IMR-90 (cell line): ENCODE measurements around the gene CADM1. TPM values are rescaled to one million over a fixed set of nuclear protein-coding genes. Genes with fewer than 3 reads are reported as not detected.

ENCODE experiments used
- ATAC-seq: fragments of 200-7000 bp; cut with Tn5 transposase; 2 replicates; pipeline ENCODE4 v1.9.1; 2020; ENCODE audit warnings: low read depth, mild to moderate bottlenecking, moderate library complexity
- BruUV-seq: library from RNA; stranded (reverse); fragments of 400-500 nt; replicated peaks from 2 replicates; lab custom pipeline; 2021; lab: Mats Ljungman, UMichigan
- CTCF ChIA-PET: fragments of 300-600 bp; formaldehyde crosslinking; extraction: SDS; loops from one replicate; lab custom pipeline; 2021; ENCODE audit warnings: antibody characterized with exemption; lab: Yijun Ruan, JAX
- POLR2A ChIA-PET: fragments of 300-600 bp; sonication (Branson Sonifier 250); formaldehyde crosslinking; loops from one replicate; lab custom pipeline; 2022; ENCODE audit warnings: antibody characterized with exemption; ENCODE audit not compliant: unreplicated experiment; lab: Charles Lee
- DNase-seq: peaks from one replicate; pipeline ENCODE4 v3.0.0; 2013
- H2AFZ ChIP-seq: replicated peaks from 2 replicates; pipeline ENCODE3; 2013; ENCODE audit warnings: low read length, mild to moderate bottlenecking; ENCODE audit not compliant: poor library complexity
- H2AK5ac ChIP-seq: 2 replicates; pipeline ENCODE4 v1.6.1; 2013; ENCODE audit warnings: low read depth, low read length, inconsistent platforms
- H2AK9ac ChIP-seq: replicated peaks from 2 replicates; pipeline ENCODE3; 2013; ENCODE audit warnings: mild to moderate bottlenecking, low read depth, low read length, moderate library complexity; ENCODE audit not compliant: poor library complexity
- H2BK120ac ChIP-seq: 2 replicates; pipeline ENCODE4 v1.6.1; 2013; ENCODE audit warnings: low read depth, low read length, inconsistent platforms
- H2BK15ac ChIP-seq: 3 replicates; pipeline ENCODE4 v1.6.1; 2013; ENCODE audit warnings: low read depth, low read length, inconsistent platforms
- H2BK20ac ChIP-seq: 2 replicates; pipeline ENCODE4 v1.6.1; 2013; ENCODE audit warnings: low read depth, mild to moderate bottlenecking, inconsistent platforms, low read length, moderate library complexity
- H2BK5ac ChIP-seq: 2 replicates; pipeline ENCODE4 v1.6.1; 2013; ENCODE audit warnings: mild to moderate bottlenecking, low read depth, low read length, inconsistent platforms; ENCODE audit not compliant: poor library complexity, severe bottlenecking
- H3K14ac ChIP-seq: replicated peaks from 2 replicates; pipeline ENCODE4 v1.6.1; 2013; ENCODE audit warnings: low read depth, low read length, inconsistent platforms
- H3K18ac ChIP-seq: 2 replicates; pipeline ENCODE4 v1.6.1; 2013; ENCODE audit warnings: low read depth, low read length, control low read depth
- H3K23ac ChIP-seq: 2 replicates; pipeline ENCODE4 v1.6.1; 2013; ENCODE audit warnings: low read depth, low read length, inconsistent platforms
- H3K27ac ChIP-seq: 2 replicates; pipeline ENCODE4 v1.5.1; 2013; ENCODE audit warnings: mild to moderate bottlenecking, control low read depth, low read length; ENCODE audit not compliant: insufficient read depth
- H3K27me3 ChIP-seq: 2 replicates; pipeline ENCODE4 v1.6.1; 2013; ENCODE audit warnings: low read length; ENCODE audit not compliant: control insufficient read depth, insufficient read depth
- H3K36me3 ChIP-seq: 2 replicates; pipeline ENCODE4 v1.6.1; 2013; ENCODE audit warnings: low read length, mixed read lengths; ENCODE audit not compliant: control insufficient read depth, insufficient read depth
- H3K4ac ChIP-seq: 2 replicates; pipeline ENCODE4 v1.6.1; 2013; ENCODE audit warnings: low read depth, low read length, inconsistent platforms
- H3K4me1 ChIP-seq: 2 replicates; pipeline ENCODE4 v1.6.1; 2013; ENCODE audit warnings: low read length, mixed read lengths; ENCODE audit not compliant: control insufficient read depth, insufficient read depth
- H3K4me2 ChIP-seq: 2 replicates; pipeline ENCODE4 v1.6.1; 2013; ENCODE audit warnings: low read depth, mild to moderate bottlenecking, control low read depth, low read length, moderate library complexity
- H3K4me3 ChIP-seq: 2 replicates; pipeline ENCODE4 v1.5.1; 2013; ENCODE audit warnings: low read depth, mild to moderate bottlenecking, control low read depth, low read length, moderate library complexity; ENCODE audit not compliant: insufficient read depth
- H3K56ac ChIP-seq: 2 replicates; pipeline ENCODE4 v1.6.1; 2013; ENCODE audit warnings: low read length, inconsistent platforms; ENCODE audit not compliant: insufficient read depth; ENCODE audit errors: extremely low read depth
- H3K79me1 ChIP-seq, 2 experiments: 2 replicates each; pipeline ENCODE4 v1.6.1; 2013; ENCODE audit warnings: low read length in 2 of 2, inconsistent platforms in 1 of 2, low read depth in 1 of 2
- H3K9ac ChIP-seq: 2 replicates; pipeline ENCODE4 v1.6.1; 2013; ENCODE audit warnings: low read depth, low read length, control low read depth
- H3K9me1 ChIP-seq: 2 replicates; pipeline ENCODE4 v1.6.1; 2013; ENCODE audit warnings: low read length, inconsistent platforms; ENCODE audit not compliant: insufficient read depth
- H3K9me3 ChIP-seq: 2 replicates; pipeline ENCODE4 v1.6.1; 2013; ENCODE audit warnings: low read length; ENCODE audit not compliant: control insufficient read depth, insufficient read depth
- H4K20me1 ChIP-seq: 2 replicates; pipeline ENCODE4 v1.6.1; 2013; ENCODE audit warnings: low read length, inconsistent platforms; ENCODE audit not compliant: insufficient read depth
- H4K5ac ChIP-seq: 2 replicates; pipeline ENCODE4 v1.6.1; 2013; ENCODE audit warnings: mild to moderate bottlenecking, low read depth, low read length, control low read depth
- H4K8ac ChIP-seq, 2 experiments: 2 replicates each; pipeline ENCODE4 v1.6.1; 2013; ENCODE audit warnings: low read depth in 2 of 2, low read length in 2 of 2, control low read depth in 1 of 2, inconsistent platforms in 1 of 2
- H4K91ac ChIP-seq: 2 replicates; pipeline ENCODE4 v1.6.1; 2013; ENCODE audit warnings: low read depth, low read length, inconsistent platforms; ENCODE audit not compliant: insufficient read depth
- BHLHE40 ChIP-seq: fragments of 150-350 bp; IDR thresholded peaks from 2 replicates; pipeline ENCODE4 v1.6.1; 2016; ENCODE audit warnings: mild to moderate bottlenecking, low read depth, low read length
- CEBPB ChIP-seq: IDR thresholded peaks from 2 replicates; pipeline ENCODE4 v1.6.1; 2012; ENCODE audit warnings: low read depth, low read length, improper control_type of control experiment
- CHD1 ChIP-seq: IDR thresholded peaks from 2 replicates; pipeline ENCODE4 v1.6.1; 2012; ENCODE audit warnings: low read depth, low read length, improper control_type of control experiment
- FOS ChIP-seq: fragments of 150-350 bp; IDR thresholded peaks from 2 replicates; pipeline ENCODE4 v1.6.1; 2016; ENCODE audit warnings: low read depth, low read length
- MAFK ChIP-seq: IDR thresholded peaks from 2 replicates; pipeline ENCODE4 v1.6.1; 2012; ENCODE audit warnings: low read depth, low read length, improper control_type of control experiment
- MAZ ChIP-seq: IDR thresholded peaks from 2 replicates; pipeline ENCODE4 v1.6.1; 2012; ENCODE audit warnings: low read depth, mild to moderate bottlenecking, low read length, improper control_type of control experiment, moderate library complexity, borderline replicate concordance
- MXI1 ChIP-seq: IDR thresholded peaks from 2 replicates; pipeline ENCODE4 v1.6.1; 2012; ENCODE audit warnings: low read depth, mild to moderate bottlenecking, low read length, moderate library complexity, borderline replicate concordance
- NFE2L2 ChIP-seq: fragments of 150-350 bp; IDR thresholded peaks from 2 replicates; pipeline ENCODE4 v1.6.1; 2016; ENCODE audit warnings: low read depth, mild to moderate bottlenecking, low read length
- RAD21 ChIP-seq: IDR thresholded peaks from 2 replicates; pipeline ENCODE4 v1.6.1; 2012; ENCODE audit warnings: low read length, improper control_type of control experiment
- RCOR1 ChIP-seq: IDR thresholded peaks from 2 replicates; pipeline ENCODE4 v1.6.1; 2012; ENCODE audit warnings: mild to moderate bottlenecking, low read length, improper control_type of control experiment; ENCODE audit not compliant: insufficient replicate concordance
- RFX5 ChIP-seq: IDR thresholded peaks from 2 replicates; pipeline ENCODE4 v1.8.0; 2012; ENCODE audit warnings: low read depth, mild to moderate bottlenecking, low read length, moderate library complexity
- SMC3 ChIP-seq: fragments of 150-350 bp; IDR thresholded peaks from 2 replicates; pipeline ENCODE4 v1.6.1; 2016; ENCODE audit warnings: low read depth, mild to moderate bottlenecking, antibody characterized with exemption, low read length, moderate library complexity
- WGBS, 2 experiments: methylation state at CpG; one replicate each; pipeline versions ENCODE4 v1.1.5 to v1.1.7; 2013; ENCODE audit warnings: missing lambda C conversion rate in 2 of 2; ENCODE audit not compliant: insufficient read length in 1 of 2; ENCODE audit errors: extremely low coverage in 2 of 2; 5-methylcytosine and 5-hydroxymethylcytosine counted together
- dilution Hi-C: fragments of 300-500 bp; cut with HindIII; formaldehyde crosslinking; loops from one replicate; pipeline ENCODE4 v1.14.3; 2018; ENCODE audit warnings: low sequenced_read_pairs; ENCODE audit not compliant: unreplicated experiment
- in situ Hi-C: fragments of 300-500 bp; cut with MboI; formaldehyde crosslinking; loops from 3 replicates; pipeline ENCODE4 v1.14.3; 2019; ENCODE audit warnings: low sequenced_read_pairs, inconsistent platforms, mixed read lengths
- intact Hi-C: fragments of 100-400 bp; cut with micrococcal nuclease; formaldehyde crosslinking; loops from 2 replicates; pipeline ENCODE4 v1.10.0; 2022
- polyA plus RNA-seq, 3 experiments: library from polyadenylated mRNA; depleted of rRNA; stranded (reverse); fragments of >200 nt; gene quantifications; 2 replicates each; pipeline ENCODE4 v1.2.3, GENCODE V29; 2012; ENCODE audit warnings: low replicate concordance in 1 of 3
- total RNA-seq: library from RNA; depleted of rRNA; stranded (reverse); fragments of >200 nt; gene quantifications from 2 replicates; pipeline ENCODE4 v1.2.3, GENCODE V29; 2012
- TF ChIP-seq, protein P1 (sequence below): conservative IDR thresholded peaks from 2 replicates; pipeline ENCODE4 v1.5.1; 2012; ENCODE audit warnings: mild to moderate bottlenecking, low read depth, low read length, improper control_type of control experiment

CADM1 gene
- total and polyA plus RNA-seq, 2 of the 4 experiments (the other 2 are of a cell fraction), result 28.8 to 77.1 TPM

DNA sequence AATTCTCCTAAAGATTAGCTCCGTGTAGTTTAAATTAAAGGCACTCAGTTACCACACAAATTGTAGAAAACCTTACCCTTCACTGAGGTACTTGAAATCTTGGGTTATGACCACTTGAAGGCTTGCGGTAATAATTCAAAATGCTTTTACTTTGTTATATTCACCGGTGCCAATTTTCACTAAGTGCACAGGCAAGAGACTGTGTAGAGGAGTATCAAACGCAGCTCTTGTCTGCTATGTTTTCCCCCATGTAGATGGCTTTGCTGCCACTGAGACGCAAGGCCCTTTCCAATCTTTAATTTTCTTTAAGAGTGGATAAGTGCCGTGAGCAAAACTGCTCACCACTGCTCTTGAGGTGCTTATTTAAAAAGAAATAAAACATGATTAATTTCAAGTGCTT is 155.8 kb downstream of the CADM1 start:
- H2AFZ ChIP-seq, result no peak overlapping the region
- H3K9ac ChIP-seq, result no peak overlapping the region
- no CpG with 5 or more reads among the region's 6 CpGs for WGBS, 2 experiments
- no peak overlapping the region for H2AK9ac ChIP-seq
- ChIA-PET CTCF (no interaction called here), POLR2A (no interaction called here)
- H3K27me3 ChIP-seq, result no peaks in the 10 kb centered on the region
- no TSS peak for BruUV-seq
- H3K56ac ChIP-seq, result no peak overlapping the region
- intact Hi-C loops, result no loop called here
- H2BK5ac ChIP-seq, result no peak overlapping the region
- H3K9me3 ChIP-seq, result no peaks in the 10 kb centered on the region
- H2BK120ac ChIP-seq, result no peak overlapping the region
- H3K27ac ChIP-seq, result no peak overlapping the region
- dilution Hi-C loops, result no loop called here
- no peak overlapping the region for H3K4ac ChIP-seq
- DNase-seq (no peak), ATAC-seq (no peak)
- no peaks in the 10 kb centered on the region for H3K9me1 ChIP-seq
- in situ Hi-C loops, result loop anchor here (25.0 kb wide), 1 partner anchor 1339 kb away; no protein-coding TSS in a partner anchor
- no peak overlapping the region for H3K18ac ChIP-seq
- no peaks in the 10 kb centered on the region for H4K20me1 ChIP-seq
- H4K8ac ChIP-seq, result no peak overlapping the region
- no peak overlapping the region for H2BK15ac ChIP-seq
- H3K4me3 ChIP-seq, result no peak overlapping the region
- H3K36me3 ChIP-seq, result no peaks in the 10 kb centered on the region
- no peak for TF ChIP-seq MAFK
- TF ChIP-seq, protein P1, sequence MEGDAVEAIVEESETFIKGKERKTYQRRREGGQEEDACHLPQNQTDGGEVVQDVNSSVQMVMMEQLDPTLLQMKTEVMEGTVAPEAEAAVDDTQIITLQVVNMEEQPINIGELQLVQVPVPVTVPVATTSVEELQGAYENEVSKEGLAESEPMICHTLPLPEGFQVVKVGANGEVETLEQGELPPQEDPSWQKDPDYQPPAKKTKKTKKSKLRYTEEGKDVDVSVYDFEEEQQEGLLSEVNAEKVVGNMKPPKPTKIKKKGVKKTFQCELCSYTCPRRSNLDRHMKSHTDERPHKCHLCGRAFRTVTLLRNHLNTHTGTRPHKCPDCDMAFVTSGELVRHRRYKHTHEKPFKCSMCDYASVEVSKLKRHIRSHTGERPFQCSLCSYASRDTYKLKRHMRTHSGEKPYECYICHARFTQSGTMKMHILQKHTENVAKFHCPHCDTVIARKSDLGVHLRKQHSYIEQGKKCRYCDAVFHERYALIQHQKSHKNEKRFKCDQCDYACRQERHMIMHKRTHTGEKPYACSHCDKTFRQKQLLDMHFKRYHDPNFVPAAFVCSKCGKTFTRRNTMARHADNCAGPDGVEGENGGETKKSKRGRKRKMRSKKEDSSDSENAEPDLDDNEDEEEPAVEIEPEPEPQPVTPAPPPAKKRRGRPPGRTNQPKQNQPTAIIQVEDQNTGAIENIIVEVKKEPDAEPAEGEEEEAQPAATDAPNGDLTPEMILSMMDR, result no peak
- TF ChIP-seq BHLHE40, result no peak
- no peak for TF ChIP-seq SMC3
- TF ChIP-seq NFE2L2, result no peak
- no peak for TF ChIP-seq CHD1
- TF ChIP-seq RAD21, result no peak
- TF ChIP-seq MAZ, result no peak
- no peak for TF ChIP-seq MXI1
- no peak for TF ChIP-seq RFX5
- TF ChIP-seq CEBPB, result no peak
- TF ChIP-seq RCOR1, result no peak
- TF ChIP-seq FOS, result no peak
- H4K91ac ChIP-seq, result no peak overlapping the region
- H3K79me1 ChIP-seq, result 0 out of 4 replicates have a peak, but pooled peaks cover 0 to 3% of the 10 kb centered on the region in 2 experiments
- no peak overlapping the region for H4K5ac ChIP-seq
- H3K23ac ChIP-seq, result no peak overlapping the region
- no peaks in the 10 kb centered on the region for H3K4me1 ChIP-seq
- no peak overlapping the region for H2BK20ac ChIP-seq
- no peak overlapping the region for H3K14ac ChIP-seq
- H3K4me2 ChIP-seq, result no peak overlapping the region
- H2AK5ac ChIP-seq, result no peak overlapping the region
